H1 (cell line): ENCODE results near the gene EIF4A2. TPM values are rescaled to one million over a fixed set of nuclear protein-coding genes. Genes with fewer than 3 reads are reported as not detected.

ENCODE experiments used
- CTCF ChIA-PET: fragments of 300-600 bp; sonication (Branson Sonifier 250); formaldehyde crosslinking; loops from one replicate; lab custom pipeline; 2021; ENCODE audit not compliant: partially characterized antibody; lab: Charles Lee
- POLR2A ChIA-PET: fragments of 300-600 bp; sonication (Branson Sonifier 250); formaldehyde crosslinking; loops from one replicate; lab custom pipeline; 2021; ENCODE audit warnings: inconsistent platforms; ENCODE audit not compliant: partially characterized antibody; lab: Charles Lee
- DNase-seq, 2 experiments: peaks; one replicate each; pipeline versions ENCODE4 v3.0.0 to v3.0.0-alpha.2; 2010 to 2022; ENCODE audit warnings: low spot score in 2 of 2, low read depth in 1 of 2, mixed read lengths in 1 of 2
- FAIRE-seq: peaks from 2 replicates; lab custom pipeline; 2011; peaks lifted over from hg19 to GRCh38; lab: Jason Lieb, UNC
- H2AFZ ChIP-seq: 2 replicates; pipeline ENCODE4 v1.8.1; 2012; ENCODE audit warnings: low read length, inconsistent platforms
- H2AK5ac ChIP-seq: 2 replicates; pipeline ENCODE4 v1.6.1; 2013; ENCODE audit warnings: low read depth, low read length
- H2BK120ac ChIP-seq: replicated peaks from 2 replicates; pipeline ENCODE3; 2013; ENCODE audit warnings: low read depth, low read length, inconsistent platforms
- H2BK12ac ChIP-seq: 2 replicates; pipeline ENCODE4 v1.6.1; 2013; ENCODE audit warnings: low read depth, low read length
- H2BK15ac ChIP-seq: 2 replicates; pipeline ENCODE4 v1.6.1; 2013; ENCODE audit warnings: low read length
- H2BK20ac ChIP-seq: 2 replicates; pipeline ENCODE4 v1.6.1; 2013; ENCODE audit warnings: low read length
- H2BK5ac ChIP-seq: 2 replicates; pipeline ENCODE4 v1.6.1; 2013; ENCODE audit warnings: low read depth, low read length
- H3K14ac ChIP-seq: 2 replicates; pipeline ENCODE4 v1.6.1; 2013; ENCODE audit warnings: inconsistent platforms; ENCODE audit not compliant: insufficient read length
- H3K18ac ChIP-seq: 2 replicates; pipeline ENCODE4 v1.6.1; 2013; ENCODE audit warnings: low read length; ENCODE audit errors: extremely low read depth
- H3K23ac ChIP-seq: 2 replicates; pipeline ENCODE4 v1.6.1; 2013; ENCODE audit warnings: inconsistent platforms; ENCODE audit not compliant: insufficient read length
- H3K23me2 ChIP-seq: 2 replicates; pipeline ENCODE4 v1.6.1; 2013; ENCODE audit warnings: low read depth, low read length
- H3K27ac ChIP-seq: 2 replicates; pipeline ENCODE4 v1.6.1; 2011; ENCODE audit warnings: low read depth, low read length, inconsistent platforms
- H3K27me3 ChIP-seq, 4 experiments: replicated peaks in 1 of 4; 1 replicate in 1 of 4; 2 replicates in 3 of 4; pipeline versions ENCODE4 v1.6.1 to v1.8.1; 2011 to 2013; ENCODE audit warnings: low read length in 3 of 4, mild to moderate bottlenecking in 3 of 4, inconsistent platforms in 2 of 4, mixed read lengths in 2 of 4, moderate library complexity in 1 of 4; ENCODE audit not compliant: control insufficient read depth in 3 of 4, insufficient read depth in 3 of 4; ENCODE audit errors: extremely low read depth in 1 of 4
- H3K36me3 ChIP-seq, 4 experiments: 2 replicates each; pipeline versions ENCODE4 v1.6.1 to v1.8.1; 2011 to 2013; ENCODE audit warnings: mild to moderate bottlenecking in 4 of 4, low read length in 3 of 4, moderate library complexity in 2 of 4, control low read depth in 1 of 4, inconsistent platforms in 1 of 4; ENCODE audit not compliant: insufficient read depth in 4 of 4, control insufficient read depth in 2 of 4
- H3K4ac ChIP-seq: replicated peaks from 2 replicates; pipeline ENCODE3; 2013; ENCODE audit warnings: low read length, low read depth, mixed read lengths, inconsistent platforms; ENCODE audit not compliant: insufficient read length
- H3K4me1 ChIP-seq, 4 experiments: replicated peaks in 1 of 4; 1 replicate in 1 of 4; 2 replicates in 3 of 4; pipeline versions ENCODE4 v1.6.1 to v1.8.1; 2011 to 2013; ENCODE audit warnings: low read length in 3 of 4, inconsistent platforms in 2 of 4, mixed read lengths in 1 of 4; ENCODE audit not compliant: insufficient read depth in 4 of 4, control insufficient read depth in 3 of 4
- H3K4me2 ChIP-seq, 2 experiments: 2 replicates each; pipeline versions ENCODE4 v1.6.1 to v1.8.1; 2011 to 2013; ENCODE audit warnings: low read depth in 2 of 2, low read length in 2 of 2, control low read depth in 1 of 2, inconsistent platforms in 1 of 2, mild to moderate bottlenecking in 1 of 2; ENCODE audit not compliant: insufficient read depth in 1 of 2
- H3K4me3 ChIP-seq, 4 experiments: fragments of 200-600, 300-600 bp in 1 of 4; sonication (generic), shearing (Covaris generic), sonication (Bioruptor Twin) in 1 of 4; 2 replicates each; pipeline versions ENCODE4 v1.5.1 to v1.8.1; 2011 to 2016; ENCODE audit warnings: low read length in 4 of 4, low read depth in 3 of 4, control low read depth in 2 of 4, inconsistent platforms in 2 of 4, mild to moderate bottlenecking in 2 of 4, mixed read lengths in 1 of 4, moderate library complexity in 1 of 4; ENCODE audit not compliant: insufficient read depth in 2 of 4; ENCODE audit errors: extremely low read depth in 1 of 4
- H3K56ac ChIP-seq: replicated peaks from 2 replicates; pipeline ENCODE3; 2013; ENCODE audit warnings: low read depth, mild to moderate bottlenecking, mixed read lengths, low read length, inconsistent platforms; ENCODE audit not compliant: insufficient read length
- H3K79me1 ChIP-seq: 2 replicates; pipeline ENCODE4 v1.6.1; 2013; ENCODE audit warnings: low read depth, low read length, control low read depth
- H3K79me2 ChIP-seq, 2 experiments: 2 replicates each; pipeline versions ENCODE4 v1.6.1 to v1.8.1; 2012 to 2013; ENCODE audit warnings: low read length in 2 of 2, mild to moderate bottlenecking in 2 of 2, inconsistent platforms in 1 of 2; ENCODE audit not compliant: insufficient read depth in 2 of 2, control insufficient read depth in 1 of 2
- H3K9ac ChIP-seq, 4 experiments: replicated peaks in 1 of 4; 1 replicate in 1 of 4; 2 replicates in 3 of 4; pipeline versions ENCODE4 v1.6.1 to v1.8.1; 2011 to 2013; ENCODE audit warnings: low read depth in 3 of 4, low read length in 3 of 4, control low read depth in 2 of 4, mild to moderate bottlenecking in 2 of 4, moderate library complexity in 2 of 4, inconsistent platforms in 1 of 4; ENCODE audit errors: extremely low read depth in 1 of 4
- H3K9me3 ChIP-seq, 2 experiments: 2 replicates each; pipeline versions ENCODE4 v1.6.1 to v1.8.1; 2012 to 2013; ENCODE audit warnings: mild to moderate bottlenecking in 2 of 2, moderate library complexity in 2 of 2, control low read depth in 1 of 2, inconsistent platforms in 1 of 2, low read depth in 1 of 2, low read length in 1 of 2, mixed read lengths in 1 of 2; ENCODE audit not compliant: insufficient read depth in 2 of 2
- H4K20me1 ChIP-seq, 2 experiments: replicated peaks in 1 of 2; 2 replicates each; pipeline versions ENCODE3 to v1.8.1; 2011 to 2013; ENCODE audit warnings: inconsistent platforms in 2 of 2, low read length in 2 of 2, mild to moderate bottlenecking in 1 of 2; ENCODE audit not compliant: insufficient read depth in 2 of 2, control insufficient read depth in 1 of 2
- H4K5ac ChIP-seq: 2 replicates; pipeline ENCODE4 v1.6.1; 2013; ENCODE audit warnings: low read length, low read depth, mixed read lengths, inconsistent platforms; ENCODE audit not compliant: insufficient read length
- H4K8ac ChIP-seq: 2 replicates; pipeline ENCODE4 v1.8.0; 2013; ENCODE audit warnings: mild to moderate bottlenecking, moderate library complexity, low read length, inconsistent platforms; ENCODE audit not compliant: insufficient read depth; ENCODE audit errors: extremely low read depth
- H4K91ac ChIP-seq: replicated peaks from 2 replicates; pipeline ENCODE3; 2013; ENCODE audit warnings: low read length, mixed read lengths, inconsistent platforms; ENCODE audit not compliant: insufficient read length
- BCL11A ChIP-seq, 2 experiments: IDR thresholded peaks; one replicate each; pipeline ENCODE4 v1.6.1; 2011; ENCODE audit warnings: low read depth in 2 of 2, low read length in 2 of 2, mild to moderate bottlenecking in 2 of 2
- NANOG ChIP-seq: IDR thresholded peaks from 2 replicates; pipeline ENCODE4 v1.6.1; 2011; ENCODE audit warnings: low read length, low read depth, mild to moderate bottlenecking, inconsistent platforms; ENCODE audit not compliant: insufficient read depth, poor library complexity, severe bottlenecking
- TAF1 ChIP-seq: IDR thresholded peaks from 2 replicates; pipeline ENCODE4 v1.6.1; 2011; ENCODE audit warnings: mild to moderate bottlenecking, low read depth, low read length
- WGBS, 2 experiments: shearing (Covaris generic) in 1 of 2; methylation state at CpG; one replicate each; pipeline versions ENCODE4 v1.1.6 to v1.1.7; 2013 to 2015; ENCODE audit warnings: low lambda C conversion rate in 2 of 2, mixed read lengths in 2 of 2, inconsistent platforms in 1 of 2, low coverage in 1 of 2, missing lambda C conversion rate in 1 of 2; ENCODE audit not compliant: insufficient replicate concordance in 2 of 2, insufficient coverage in 1 of 2, insufficient read length in 1 of 2; ENCODE audit errors: extremely low coverage in 1 of 2, missing lambda C conversion rate in 1 of 2; 5-methylcytosine and 5-hydroxymethylcytosine counted together
- polyA plus RNA-seq, 7 experiments: library from polyadenylated mRNA; depleted of rRNA in 3 of 7; stranded (reverse) in 5 of 7; unstranded in 2 of 7; fragments of >200 nt in 5 of 7; fragments of 200-250 nt in 2 of 7; gene quantifications; 1 replicate in 5 of 7; 2 replicates in 1 of 7; 4 replicates in 1 of 7; pipeline versions ENCODE4 v1.2.1 to v1.2.3, GENCODE V29; 2011 to 2013; ENCODE audit warnings: missing spikeins in 2 of 7, mixed read lengths in 2 of 7
- total RNA-seq: library from RNA; stranded (reverse); fragmentation: NEBNext Ultra II Directional; extraction: Animal tissue kit (Norgen Biotek cat#: 25700); gene quantifications from 2 replicates; pipeline ENCODE4 v1.2.1, GENCODE V29; 2021

Gene EIF4A2
- total and polyA plus RNA-seq, 2 of the 8 experiments (the other 6 are each of a cell fraction or from before 2014, with no cell fraction given): 527 to 604 TPM

GRCh38 chr3:186790261-186790981, 7.0 kb downstream of the EIF4A2 start:
- 88% methylated on average over 8 of the region's 8 CpGs; no CpG with 5 or more reads in 1 of the 2 experiments for WGBS, 2 experiments
- Histone ChIP-seq H3K14ac (no peak overlapping the region), H2BK120ac (no peak overlapping the region), H2BK5ac (no peak overlapping the region), H3K4me1 (peaks cover 0 to 2% (median 0%) of the 10 kb centered on the region in 4 experiments; a peak in 2 of 7 replicates), H2AFZ (no peak overlapping the region), H2BK15ac (no peak overlapping the region), H2BK12ac (no peak overlapping the region), H3K79me1 (no peaks in the 10 kb centered on the region), H3K36me3 (peaks cover 39 to 93% (median 77%) of the 10 kb centered on the region in 4 experiments), H3K9ac (no peak overlapping the region), H3K4me3 (no peak overlapping the region), H3K79me2 (peaks cover 0 to 25% of the 10 kb centered on the region in 2 experiments), H2AK5ac (no peak overlapping the region), H3K4ac (no peak overlapping the region), H3K18ac (no peak overlapping the region), H4K8ac (no peak overlapping the region), H4K20me1 (peaks cover 15 to 16% of the 10 kb centered on the region in 2 experiments), H3K27ac (no peak overlapping the region), H4K91ac (no peak overlapping the region), H3K23me2 (0 out of 2 replicates have a peak, but pooled peaks cover 3% of the 10 kb centered on the region), H3K23ac (no peak overlapping the region), H3K27me3 (no peaks in the 10 kb centered on the region), H3K9me3 (no peaks in the 10 kb centered on the region), H2BK20ac (no peak overlapping the region), H4K5ac (no peak overlapping the region), H3K4me2 (no peak overlapping the region), H3K56ac (no peak overlapping the region)
- no peak for DNase-seq
- ChIA-PET POLR2A (interaction anchor here (0.7 to 7.6 kb wide), 29 partner anchors 6 to 857 kb away, joined by 3 to 166 read pairs (median 4); partner anchors contain the start of genes CRYGS, DNAJB11, EIF4A2 and RFC4), CTCF (interaction anchor here (0.6 to 1.6 kb wide), 2 partner anchors 101 to 201 kb away, joined by 3 to 7 read pairs; no protein-coding TSS in a partner anchor)
- peak; percentile 45 for FAIRE-seq
- TF ChIP-seq NANOG (no peak), TAF1 (peak; percentile 54), BCL11A (IDR thresholded peaks at IDR 0.05; ENCODE audit: low read depth in 2 of 2, low read length in 2 of 2) (peak in 1 of 2 experiments; percentile 39)
